ENCODE results near the gene UBE3B. TPM values are rescaled to one million over a fixed set of nuclear protein-coding genes. Genes with fewer than 3 reads are reported as not detected.

The UBE3B gene
- total RNA-seq, 2 donors from 2014 or later, result 57.9 to 85.8 TPM

- WGBS, result 91% methylated on average over 6 of the region's 6 CpGs
- Histone ChIP-seq H3K4me1 (replicated peaks) (no peaks in the 10 kb centered on the region), H3K4me3 (no peak overlapping the region), H3K9me3 (no peaks in the 10 kb centered on the region), H3K27me3 (replicated peaks; ENCODE audit: insufficient read depth) (no peaks in the 10 kb centered on the region), H3K27ac (no peak overlapping the region), H3K36me3 (no peaks in the 10 kb centered on the region)
- TF ChIP-seq CTCF (IDR thresholded peaks at IDR 0.05) (no peak), POLR2AphosphoS5 (IDR thresholded peaks at IDR 0.05) (no peak), POLR2A (IDR thresholded peaks at IDR 0.05) (no peak)
- DNase-seq (ENCODE audit: low spot score), result no peak
- intact Hi-C loops (cut with DNase I), result no loop called here
Observed at GRCh38 chr12:109559200-109559505, 81.7 kb downstream of the UBE3B start.

- WGBS, result 92% methylated on average over 10 of the region's 10 CpGs
Observed at GRCh38 chr12:109559601-109560000, 82.2 kb downstream of the UBE3B start.

GRCh38 chr12:109560867-109561710 lies 83.7 kb downstream of the UBE3B start:
- 80% methylated on average over 30 of the region's 30 CpGs for WGBS
- no peak for DNase-seq (ENCODE audit: low spot score)
- no peak for TF ChIP-seq POLR2A (IDR thresholded peaks at IDR 0.05)
- TF ChIP-seq CTCF (IDR thresholded peaks at IDR 0.05), result no peak
- no peak for TF ChIP-seq POLR2AphosphoS5 (IDR thresholded peaks at IDR 0.05)
- H3K4me1 ChIP-seq (replicated peaks), result no peaks in the 10 kb centered on the region
- H3K4me3 ChIP-seq, result no peak overlapping the region
- no peaks in the 10 kb centered on the region for H3K27me3 ChIP-seq (replicated peaks; ENCODE audit: insufficient read depth)
- H3K9me3 ChIP-seq, result no peaks in the 10 kb centered on the region
- H3K27ac ChIP-seq, result no peak overlapping the region
- intact Hi-C loops (cut with DNase I), result no loop called here
- peaks cover 0 to 12% of the 10 kb centered on the region in 2 donors for H3K36me3 ChIP-seq

More at GRCh38 chr12:109559601-109560000, 82.2 kb downstream of the UBE3B start:
- TF ChIP-seq POLR2A (IDR thresholded peaks at IDR 0.05), result no peak
- Histone ChIP-seq H3K27ac (no peak overlapping the region), H3K27me3 (replicated peaks; ENCODE audit: insufficient read depth) (no peaks in the 10 kb centered on the region), H3K4me1 (replicated peaks) (no peaks in the 10 kb centered on the region), H3K4me3 (no peak overlapping the region), H3K36me3 (peaks cover 0 to under 1% of the 10 kb centered on the region in 2 donors), H3K9me3 (no peaks in the 10 kb centered on the region)
- no peak for DNase-seq (ENCODE audit: low spot score)
- intact Hi-C loops (cut with DNase I), result no loop called here

GRCh38 chr12:109561711-109562030 lies 84.2 kb downstream of the UBE3B start:
- Histone ChIP-seq H3K9me3 (no peaks in the 10 kb centered on the region), H3K27ac (no peak overlapping the region), H3K4me1 (replicated peaks) (no peaks in the 10 kb centered on the region), H3K27me3 (replicated peaks; ENCODE audit: insufficient read depth) (no peaks in the 10 kb centered on the region), H3K36me3 (peaks cover 0 to 12% of the 10 kb centered on the region in 2 donors), H3K4me3 (no peak overlapping the region)
- no peak for TF ChIP-seq CTCF (IDR thresholded peaks at IDR 0.05)
- no peak for TF ChIP-seq POLR2AphosphoS5 (IDR thresholded peaks at IDR 0.05)
- TF ChIP-seq POLR2A (IDR thresholded peaks at IDR 0.05), result no peak
- 98% methylated on average over 10 of the region's 10 CpGs for WGBS
- intact Hi-C loops (cut with DNase I), result no loop called here
- DNase-seq (ENCODE audit: low spot score), result no peak

GRCh38 chr12:109562871-109563270 lies 85.4 kb downstream of the UBE3B start:
- Histone ChIP-seq H3K27me3 (replicated peaks; ENCODE audit: insufficient read depth) (no peaks in the 10 kb centered on the region), H3K27ac (no peak overlapping the region), H3K9me3 (no peaks in the 10 kb centered on the region), H3K36me3 (peaks cover 0 to 12% of the 10 kb centered on the region in 2 donors), H3K4me3 (no peak overlapping the region), H3K4me1 (replicated peaks) (no peaks in the 10 kb centered on the region)
- whole genome bisulfite sequencing, result 94% methylated on average over 4 of the region's 4 CpGs
- no peak for DNase-seq (ENCODE audit: low spot score)
- no peak for TF ChIP-seq CTCF (IDR thresholded peaks at IDR 0.05)
- TF ChIP-seq POLR2A (IDR thresholded peaks at IDR 0.05), result no peak
- TF ChIP-seq POLR2AphosphoS5 (IDR thresholded peaks at IDR 0.05), result no peak
- intact Hi-C loops (cut with DNase I), result no loop called here

All from prostate gland (tissue), 2 donors.